ENCODE measurements around the gene CNIH3.

GRCh38 chr1:224768971-224769370 lies 152.9 kb downstream of the CNIH3 start:
- TF ChIP-seq EGR1 (IDR thresholded peaks at IDR 0.05): no peak
- no peak for TF ChIP-seq TAF1 (IDR thresholded peaks at IDR 0.05; ENCODE audit: low read depth)
